HepG2 (cell line): ENCODE results near the gene DLEC1.

Experiments
- NFE2 ChIP-seq: sonication (generic); formaldehyde crosslinking; IDR thresholded peaks from 2 replicates; pipeline ENCODE4 v1.4.0; 2020; ENCODE audit warnings: missing genetic modification reagents
- PCBP2 ChIP-seq: fragments of 200-400 bp; formaldehyde crosslinking; optimal IDR thresholded peaks from 2 replicates; pipeline ENCODE3; 2018; ENCODE audit warnings: low read length, low read depth; ENCODE audit not compliant: poor library complexity, severe bottlenecking
- PHF8 ChIP-seq: sonication (generic); formaldehyde crosslinking; IDR thresholded peaks from 2 replicates; pipeline ENCODE4 v1.5.0; 2020; ENCODE audit warnings: missing genetic modification reagents
- SUZ12 ChIP-seq: fragments of 150-350 bp; IDR thresholded peaks from 2 replicates; pipeline ENCODE4 v1.6.1; 2014; ENCODE audit warnings: low read depth, low read length
- TGIF2 ChIP-seq: IDR thresholded peaks from 2 replicates; pipeline ENCODE4 v1.6.1; 2016; ENCODE audit warnings: control low read depth, missing compliant biosample characterization
- ZNF224 ChIP-seq: sonication (generic); formaldehyde crosslinking; IDR thresholded peaks from 2 replicates; pipeline ENCODE4 v1.5.0; 2020; ENCODE audit warnings: mild to moderate bottlenecking, missing genetic modification reagents

DNA sequence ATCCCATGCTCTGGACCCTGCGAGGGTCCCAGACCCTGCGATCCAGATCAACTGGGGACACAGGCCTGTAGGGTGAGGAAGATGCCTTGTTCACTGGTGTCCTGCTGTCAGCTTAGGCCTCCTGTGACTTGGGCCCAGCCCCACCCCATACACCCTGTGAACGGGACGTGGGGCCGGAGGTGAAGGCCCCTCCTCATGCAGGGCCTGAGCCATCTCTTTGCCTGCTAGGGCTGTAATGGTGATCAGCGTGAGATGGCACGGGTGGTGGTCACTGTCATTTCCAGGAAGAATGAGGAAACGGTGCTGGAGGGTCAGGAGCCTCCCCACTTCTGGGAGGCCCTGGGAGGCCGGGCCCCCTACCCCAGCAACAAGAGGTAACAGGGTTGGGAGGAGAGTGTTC lies 36.1 kb upstream of the DLEC1 start:
- TF ChIP-seq ZNF224 (CRISPR knock-in tag) (no peak), PHF8 (CRISPR knock-in tag) (no peak), TGIF2 (CRISPR knock-in tag) (no peak), SUZ12 (no peak), NFE2 (no peak), PCBP2 (no peak)
